Skeletal muscle satellite cell (primary cell): Measurements from ENCODE around the gene GSC2.
A peak's percentile ranks its signal among the peaks of the same experiment; 100 is the strongest.

Source experiments
- H3K27me3 ChIP-seq: 2 replicates; pipeline ENCODE4 v1.7.0; 2013; ENCODE audit warnings: low read length; ENCODE audit not compliant: control insufficient read depth, insufficient read depth
- H3K36me3 ChIP-seq: 2 replicates; pipeline ENCODE4 v1.7.0; 2013; ENCODE audit warnings: mild to moderate bottlenecking, control low read depth, low read length; ENCODE audit not compliant: insufficient read depth
- H3K4me1 ChIP-seq: 2 replicates; pipeline ENCODE4 v1.7.0; 2013; ENCODE audit warnings: low read length; ENCODE audit not compliant: control insufficient read depth, insufficient read depth
- H3K4me2 ChIP-seq: 2 replicates; pipeline ENCODE4 v1.7.0; 2013; ENCODE audit warnings: mild to moderate bottlenecking, low read length
- H3K4me3 ChIP-seq: 2 replicates; pipeline ENCODE4 v1.7.0; 2013; ENCODE audit warnings: low read length
- H3K9ac ChIP-seq: 2 replicates; pipeline ENCODE4 v1.7.0; 2013; ENCODE audit warnings: mild to moderate bottlenecking, low read depth, low read length, moderate library complexity
- H3K9me3 ChIP-seq: replicated peaks from 2 replicates; pipeline ENCODE4 v1.7.0; 2013; ENCODE audit warnings: mild to moderate bottlenecking, control low read depth, low read length

The GSC2 gene

DNA sequence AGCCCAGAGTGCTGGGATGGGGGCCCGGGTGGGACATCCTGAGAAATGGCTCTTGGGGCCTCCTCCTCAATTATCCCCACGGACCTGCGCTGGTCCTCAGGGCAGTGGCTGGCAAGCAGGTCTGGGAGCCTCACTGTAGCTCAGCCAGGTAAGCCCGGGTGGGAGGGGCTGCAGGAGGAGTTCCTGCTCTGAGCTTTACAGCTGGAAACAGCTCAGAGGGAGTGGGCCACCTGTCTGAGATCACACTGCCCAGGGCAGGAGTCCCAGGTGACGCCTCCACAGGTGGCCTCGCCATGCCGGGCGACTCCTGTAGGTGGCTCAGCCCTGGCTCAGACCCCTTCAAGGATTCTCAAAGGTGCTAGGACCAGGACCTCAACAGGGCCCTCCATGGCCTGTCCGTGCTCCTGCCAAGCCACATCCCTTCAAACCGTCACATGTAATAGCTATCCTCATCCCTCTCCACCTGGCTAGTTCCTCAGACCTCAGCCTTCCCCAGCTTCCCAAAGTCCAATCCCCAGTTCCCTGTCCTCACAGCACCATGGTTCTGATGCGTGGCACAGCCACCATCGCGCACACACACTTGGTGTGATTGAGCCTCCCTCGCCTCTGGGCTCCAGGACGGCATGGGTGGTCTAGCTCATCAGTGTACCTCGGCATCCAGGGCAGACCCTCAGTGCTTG lies 22.6 kb downstream of the GSC2 start:
- Histone ChIP-seq H3K9ac (no peak overlapping the region), H3K9me3 (no peaks in the 10 kb centered on the region), H3K4me2 (no peak overlapping the region), H3K4me1 (peaks cover 5% of the 10 kb centered on the region), H3K4me3 (no peak overlapping the region), H3K27me3 (no peaks in the 10 kb centered on the region), H3K36me3 (peaks cover 14% of the 10 kb centered on the region)

DNA sequence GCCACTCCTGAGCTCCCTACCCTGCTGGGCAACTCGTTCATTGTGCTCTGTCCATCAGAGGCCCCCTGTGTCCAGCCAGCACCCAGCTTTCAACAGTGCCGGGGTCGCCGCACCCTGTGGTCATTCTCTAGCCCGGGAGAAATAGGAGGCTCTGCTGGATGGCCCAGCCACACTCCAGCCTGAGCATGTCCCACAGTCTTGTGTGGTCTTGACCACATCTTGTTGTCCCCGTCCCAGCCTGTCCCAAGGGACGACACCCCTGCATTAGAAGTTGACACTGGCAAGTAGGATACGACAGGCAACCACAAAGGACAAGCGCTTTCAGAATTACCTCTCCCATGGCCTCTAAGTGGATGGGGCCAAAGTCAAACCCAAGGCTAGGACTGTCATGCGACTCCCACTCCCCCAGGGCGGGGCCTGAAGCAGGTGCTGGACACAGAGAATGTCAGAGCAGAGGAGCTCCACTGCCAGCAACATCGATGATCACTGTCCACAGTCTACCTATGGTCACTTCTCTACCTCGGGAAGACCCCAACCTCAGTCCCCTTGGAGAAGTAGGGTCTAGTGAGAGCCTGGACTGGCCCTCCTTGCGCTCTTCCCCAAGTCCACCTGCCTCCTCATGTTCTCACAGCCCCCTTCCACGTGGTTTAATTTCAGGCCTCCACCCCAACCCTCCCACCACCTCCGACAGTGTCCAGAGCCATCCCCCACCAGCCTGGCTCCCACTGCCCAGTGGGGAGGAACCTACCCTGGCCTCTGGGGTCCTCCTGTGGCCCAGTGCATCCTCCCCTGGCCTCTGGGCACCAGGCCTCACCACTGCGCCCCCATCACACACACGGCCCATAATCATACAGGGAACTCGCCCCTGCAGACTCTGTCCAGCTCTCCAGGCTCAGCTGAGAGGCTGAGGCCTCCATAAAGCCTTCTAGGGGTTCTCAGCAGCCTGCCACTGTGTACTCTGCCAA lies 23.5 kb downstream of the GSC2 start:
- peaks cover 6% of the 10 kb centered on the region for H3K36me3 ChIP-seq
- no peak overlapping the region for H3K4me3 ChIP-seq
- peaks cover 5% of the 10 kb centered on the region for H3K4me1 ChIP-seq
- no peaks in the 10 kb centered on the region for H3K27me3 ChIP-seq
- H3K9ac ChIP-seq: no peak overlapping the region
- no peaks in the 10 kb centered on the region for H3K9me3 ChIP-seq
- no peak overlapping the region for H3K4me2 ChIP-seq

DNA sequence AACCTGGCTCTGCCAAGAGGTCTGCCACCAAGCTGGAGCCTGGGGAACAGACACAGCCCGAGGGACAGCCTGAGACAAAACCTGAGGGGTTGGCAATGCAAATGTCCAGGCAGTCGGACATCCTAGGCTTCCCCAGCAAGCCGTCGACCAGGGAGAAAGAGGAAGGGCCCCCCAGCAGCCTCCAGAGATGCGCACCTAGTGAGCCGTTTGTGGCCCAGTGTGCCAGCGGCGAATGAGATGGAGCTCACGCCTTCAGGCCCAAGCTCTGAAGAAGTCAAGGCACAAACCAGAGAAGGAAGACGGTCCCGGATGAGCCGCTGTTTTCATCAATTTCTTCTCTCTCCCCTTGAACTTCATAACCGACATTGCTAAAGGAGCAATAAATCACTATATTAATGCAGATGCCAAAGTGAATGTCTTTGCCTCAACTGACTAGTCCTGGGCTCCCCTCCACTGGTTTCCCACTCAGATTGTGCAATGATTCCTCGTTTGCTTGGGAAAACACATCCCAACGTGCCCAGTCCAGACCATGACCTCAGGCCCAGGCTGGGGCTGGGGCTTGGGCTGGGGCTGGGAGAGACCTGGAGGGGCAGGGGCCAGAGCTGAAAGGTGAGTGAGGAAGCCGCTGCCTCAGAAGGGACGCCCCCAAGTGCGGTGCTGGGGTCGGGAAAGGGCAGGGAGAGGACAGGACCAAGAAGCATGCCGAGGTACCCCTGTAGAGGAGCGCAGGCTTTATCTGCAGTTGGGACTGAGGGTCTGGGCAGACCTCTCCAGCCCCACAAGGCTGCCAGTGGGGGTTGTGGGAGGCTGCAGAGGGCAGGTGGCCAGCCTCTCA lies 24.4 kb downstream of the GSC2 start:
- H3K9ac ChIP-seq: no peak overlapping the region
- H3K36me3 ChIP-seq: no peaks in the 10 kb centered on the region
- H3K27me3 ChIP-seq: no peaks in the 10 kb centered on the region
- H3K9me3 ChIP-seq: no peaks in the 10 kb centered on the region
- no peak overlapping the region for H3K4me3 ChIP-seq
- H3K4me2 ChIP-seq: no peak overlapping the region
- peaks cover 11% of the 10 kb centered on the region for H3K4me1 ChIP-seq

DNA sequence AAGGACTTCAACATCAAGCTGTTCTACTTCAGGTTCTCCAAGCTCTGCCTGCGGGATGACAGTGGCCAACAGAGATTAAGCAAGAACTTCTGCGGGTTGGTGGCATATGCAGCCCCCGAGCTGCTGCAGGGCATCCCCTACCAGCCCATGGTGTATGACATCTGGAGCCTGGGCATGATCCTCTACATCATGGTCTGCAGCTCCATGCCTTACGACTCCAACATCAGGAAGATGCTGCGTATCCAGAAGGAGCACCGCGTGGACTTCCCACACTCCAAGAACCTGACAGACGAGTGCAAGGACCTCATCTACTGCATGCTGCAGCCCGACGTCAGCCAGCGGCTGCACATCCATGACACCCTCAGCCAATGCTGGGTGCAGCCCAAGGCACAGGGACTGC lies 25.1 kb downstream of the GSC2 start:
- H3K27me3 ChIP-seq: no peaks in the 10 kb centered on the region
- no peak overlapping the region for H3K4me2 ChIP-seq
- H3K36me3 ChIP-seq: no peaks in the 10 kb centered on the region
- H3K9ac ChIP-seq: no peak overlapping the region
- peaks cover 17% of the 10 kb centered on the region for H3K4me1 ChIP-seq
- H3K4me3 ChIP-seq: no peak overlapping the region
- H3K9me3 ChIP-seq: no peaks in the 10 kb centered on the region

DNA sequence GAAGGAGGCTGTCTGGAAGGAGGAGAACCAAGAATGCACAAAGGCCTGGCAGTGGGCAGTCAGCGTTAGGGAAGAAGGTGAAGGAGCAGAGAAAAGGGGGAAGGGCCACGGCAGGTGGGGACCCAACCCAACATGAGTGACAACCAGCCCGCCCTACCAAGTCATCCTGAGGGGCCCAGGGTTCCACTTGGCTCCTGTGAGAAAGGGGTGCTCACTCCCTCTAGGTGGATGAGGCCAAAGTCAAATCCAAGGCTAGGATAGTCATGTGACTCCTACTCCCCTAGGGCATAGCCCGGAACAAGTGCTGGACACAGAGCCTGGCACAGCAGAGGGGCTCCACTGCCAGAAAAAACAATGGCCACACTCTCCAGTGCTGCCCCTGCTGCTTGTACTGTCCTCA lies 25.7 kb downstream of the GSC2 start:
- Histone ChIP-seq H3K9me3 (no peaks in the 10 kb centered on the region), H3K9ac (no peak overlapping the region), H3K4me3 (no peak overlapping the region), H3K27me3 (no peaks in the 10 kb centered on the region), H3K36me3 (no peaks in the 10 kb centered on the region), H3K4me2 (no peak overlapping the region), H3K4me1 (peaks cover 17% of the 10 kb centered on the region)

DNA sequence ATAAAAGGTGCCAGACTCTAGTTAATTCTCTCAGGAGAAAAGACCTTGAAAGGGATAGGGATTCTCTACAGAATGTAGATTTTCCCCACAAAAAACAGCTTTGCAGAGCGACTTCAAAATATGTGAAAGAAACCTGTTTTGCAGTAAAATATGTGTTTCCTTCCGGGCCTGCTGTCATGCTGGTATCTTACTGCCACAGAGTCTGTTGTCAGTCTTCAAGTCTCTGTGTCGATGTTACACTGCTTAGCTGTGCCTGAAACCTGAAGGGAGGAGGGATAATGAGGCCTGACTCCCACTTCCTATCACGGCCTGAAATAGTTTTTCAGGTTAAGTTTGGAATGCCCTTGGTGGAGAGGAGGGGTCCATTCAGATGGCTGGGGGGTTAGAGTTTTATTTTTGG lies 26.2 kb downstream of the GSC2 start:
- Histone ChIP-seq H3K4me1 (peaks cover 17% of the 10 kb centered on the region), H3K4me2 (no peak overlapping the region), H3K4me3 (no peak overlapping the region), H3K9ac (no peak overlapping the region), H3K9me3 (no peaks in the 10 kb centered on the region), H3K36me3 (no peaks in the 10 kb centered on the region), H3K27me3 (no peaks in the 10 kb centered on the region)

DNA sequence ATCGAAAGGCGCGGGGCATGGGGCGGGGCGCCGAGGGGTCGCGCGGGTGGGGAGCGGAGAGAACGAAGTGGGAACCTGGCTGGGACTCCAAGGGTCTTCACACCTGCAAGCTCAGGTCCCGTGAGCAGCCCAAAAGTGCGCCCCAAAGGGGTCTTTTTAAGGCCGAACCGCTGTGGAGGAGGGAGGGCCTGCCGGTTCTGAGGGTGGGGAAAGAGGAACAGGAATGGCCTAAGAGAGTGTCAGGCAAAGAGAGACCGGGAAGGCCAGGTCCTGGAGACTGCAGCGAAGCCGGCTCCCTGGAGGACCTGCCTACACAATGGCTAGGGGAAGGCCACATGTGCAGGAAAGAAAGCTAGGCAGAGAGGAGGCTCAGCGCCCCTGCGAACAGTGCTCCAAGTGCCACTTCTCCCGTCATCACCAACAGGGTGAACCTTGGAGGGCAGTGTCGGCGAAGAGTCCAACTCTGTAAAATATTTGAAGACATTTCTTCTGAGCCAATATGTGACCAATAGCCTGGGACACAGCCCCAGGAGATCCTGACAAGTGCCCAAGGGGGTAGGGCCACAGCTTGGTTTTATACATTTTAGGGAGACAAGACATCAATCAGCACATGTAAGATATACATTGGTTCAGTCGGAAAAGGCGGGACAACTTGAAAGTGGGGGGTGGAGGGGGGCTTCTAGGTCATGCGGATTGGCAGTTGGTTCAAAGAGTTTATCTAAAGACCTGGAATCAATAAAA lies 27.2 kb downstream of the GSC2 start:
- H3K4me1 ChIP-seq: peaks cover 17% of the 10 kb centered on the region
- peak overlapping the region; percentile 85 for H3K4me2 ChIP-seq
- H3K9me3 ChIP-seq: no peaks in the 10 kb centered on the region
- H3K36me3 ChIP-seq: no peaks in the 10 kb centered on the region
- H3K9ac ChIP-seq: peak overlapping the region; percentile 61
- no peaks in the 10 kb centered on the region for H3K27me3 ChIP-seq
- H3K4me3 ChIP-seq: peak overlapping the region; percentile 67

DNA sequence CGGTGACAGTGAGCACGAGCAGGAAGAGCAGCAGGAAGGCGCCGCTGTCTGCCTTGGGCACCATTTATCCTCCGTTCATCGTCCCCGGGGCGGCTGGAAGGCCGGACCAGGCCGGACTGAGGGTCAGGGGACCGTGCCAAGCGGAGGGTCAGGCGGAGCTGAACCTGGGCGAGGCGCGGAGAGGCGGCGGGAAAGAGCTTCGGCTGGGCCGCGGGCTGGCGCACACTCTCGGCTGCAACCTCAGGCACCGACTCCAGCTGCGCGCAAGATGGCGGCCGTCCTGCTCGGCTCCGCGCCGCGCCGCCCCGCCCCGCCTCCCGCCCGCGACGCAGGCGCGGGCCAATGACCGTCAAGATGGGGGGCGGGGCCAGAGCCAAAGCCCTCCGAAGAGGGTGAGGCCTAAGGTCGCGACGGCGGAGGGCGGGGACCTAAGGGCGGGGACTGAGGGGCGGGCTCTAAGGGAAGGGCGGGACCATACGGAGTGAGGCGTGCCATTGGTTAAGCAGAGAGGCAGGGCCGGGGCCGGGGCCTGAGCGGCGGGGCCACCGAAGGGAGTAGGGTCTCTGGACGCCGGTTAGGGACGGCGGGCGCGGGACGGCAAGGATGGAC lies 27.8 kb downstream of the GSC2 start, which contains the start of gene DGCR2:
TSS of gene DGCR2 (minus strand) at position 270 of the 609 bp plus-strand sequence. CDS start at position 64, 206 bp downstream.
- Histone ChIP-seq H3K36me3 (peaks cover 3% of the 10 kb centered on the region), H3K4me3 (peak within 1 kb of the TSS; percentile 98), H3K9me3 (no peaks in the 10 kb centered on the region), H3K27me3 (no peaks in the 10 kb centered on the region), H3K9ac (peak within 1 kb of the TSS; percentile 86), H3K4me1 (peaks cover 17% of the 10 kb centered on the region), H3K4me2 (peak within 1 kb of the TSS; percentile 85)

DNA sequence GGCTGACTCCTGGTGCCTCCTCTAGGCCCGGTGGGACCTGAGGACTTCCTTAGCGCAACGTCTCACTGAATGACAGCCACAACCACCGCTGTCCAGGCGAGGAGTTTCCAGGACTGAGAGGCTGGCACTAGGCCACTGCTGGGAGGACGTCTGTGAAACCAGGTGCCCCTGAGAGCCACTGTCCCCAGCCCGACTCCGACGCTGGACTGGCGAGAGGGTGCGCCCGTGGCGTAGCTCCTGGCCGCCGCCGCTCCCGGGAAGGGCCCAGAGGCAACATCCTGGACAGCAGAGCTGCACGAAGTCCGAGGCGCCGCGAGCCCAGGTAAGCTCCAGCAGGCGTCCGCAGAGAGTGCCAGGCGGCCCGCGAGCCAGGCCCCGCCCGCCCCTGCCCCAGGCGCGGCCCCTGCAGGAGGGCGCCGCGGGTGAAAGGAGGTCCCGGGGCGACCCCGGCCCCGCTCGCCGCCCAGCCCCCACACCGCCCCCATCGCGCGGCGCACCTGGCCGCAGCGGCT lies 28.4 kb downstream of the GSC2 start:
- Histone ChIP-seq H3K4me2 (peak overlapping the region; percentile 82), H3K4me1 (peaks cover 17% of the 10 kb centered on the region), H3K9ac (peak overlapping the region; percentile 86), H3K9me3 (no peaks in the 10 kb centered on the region), H3K27me3 (no peaks in the 10 kb centered on the region), H3K4me3 (peak overlapping the region; percentile 98), H3K36me3 (peaks cover 3% of the 10 kb centered on the region)

DNA sequence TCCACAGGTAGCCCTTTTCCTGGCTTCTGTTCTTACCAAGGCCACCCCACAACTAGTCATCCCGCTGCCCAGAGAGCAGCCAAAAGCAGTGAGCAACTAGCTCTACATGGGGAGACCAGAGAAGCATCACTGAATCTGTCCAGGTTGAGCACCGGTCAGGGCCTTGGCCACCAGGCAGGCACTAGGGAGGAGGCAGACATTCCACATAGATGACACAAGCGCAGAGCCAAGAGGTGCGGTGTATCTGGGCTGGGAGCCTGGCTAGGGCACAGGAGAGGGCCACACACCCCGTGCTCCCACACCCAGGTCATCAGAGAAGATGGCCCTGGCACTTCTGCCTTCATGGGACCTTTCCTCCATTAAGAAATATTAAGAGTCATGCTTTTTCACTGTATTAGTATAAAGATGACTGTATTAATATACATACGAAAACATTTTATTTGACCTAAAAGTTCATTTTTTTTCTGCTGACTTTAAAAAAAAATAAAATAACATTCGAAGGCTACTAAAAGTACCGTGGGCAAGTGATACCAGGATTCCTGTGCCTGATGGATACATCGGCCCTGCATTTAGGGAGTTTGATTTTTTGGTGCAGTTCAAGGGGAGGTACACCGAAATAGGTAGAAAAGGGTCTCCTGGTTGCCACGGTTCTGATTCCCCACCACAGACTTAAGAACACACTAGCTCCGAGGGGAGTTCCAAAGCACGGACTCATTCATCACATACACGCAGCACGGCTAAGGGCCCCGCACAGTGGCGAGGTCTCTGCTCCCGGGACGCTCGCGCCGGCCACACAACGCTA lies 29.1 kb downstream of the GSC2 start:
- H3K9me3 ChIP-seq: no peaks in the 10 kb centered on the region
- H3K4me1 ChIP-seq: peaks cover 17% of the 10 kb centered on the region
- H3K4me3 ChIP-seq: peak overlapping the region; percentile 98
- peaks cover 3% of the 10 kb centered on the region for H3K36me3 ChIP-seq
- peak overlapping the region; percentile 82 for H3K4me2 ChIP-seq
- peak overlapping the region; percentile 86 for H3K9ac ChIP-seq
- no peaks in the 10 kb centered on the region for H3K27me3 ChIP-seq
